ENCODE measurements around the gene TMEM238.

GRCh38 chr19:55368701-55369563, 15.2 kb downstream of the TMEM238 start:
- no peak for TF ChIP-seq POLR2A (IDR thresholded peaks at IDR 0.05)
- TF ChIP-seq, protein P1, sequence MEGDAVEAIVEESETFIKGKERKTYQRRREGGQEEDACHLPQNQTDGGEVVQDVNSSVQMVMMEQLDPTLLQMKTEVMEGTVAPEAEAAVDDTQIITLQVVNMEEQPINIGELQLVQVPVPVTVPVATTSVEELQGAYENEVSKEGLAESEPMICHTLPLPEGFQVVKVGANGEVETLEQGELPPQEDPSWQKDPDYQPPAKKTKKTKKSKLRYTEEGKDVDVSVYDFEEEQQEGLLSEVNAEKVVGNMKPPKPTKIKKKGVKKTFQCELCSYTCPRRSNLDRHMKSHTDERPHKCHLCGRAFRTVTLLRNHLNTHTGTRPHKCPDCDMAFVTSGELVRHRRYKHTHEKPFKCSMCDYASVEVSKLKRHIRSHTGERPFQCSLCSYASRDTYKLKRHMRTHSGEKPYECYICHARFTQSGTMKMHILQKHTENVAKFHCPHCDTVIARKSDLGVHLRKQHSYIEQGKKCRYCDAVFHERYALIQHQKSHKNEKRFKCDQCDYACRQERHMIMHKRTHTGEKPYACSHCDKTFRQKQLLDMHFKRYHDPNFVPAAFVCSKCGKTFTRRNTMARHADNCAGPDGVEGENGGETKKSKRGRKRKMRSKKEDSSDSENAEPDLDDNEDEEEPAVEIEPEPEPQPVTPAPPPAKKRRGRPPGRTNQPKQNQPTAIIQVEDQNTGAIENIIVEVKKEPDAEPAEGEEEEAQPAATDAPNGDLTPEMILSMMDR (IDR thresholded peaks at IDR 0.05), result no peak
- TF ChIP-seq POLR2AphosphoS5 (IDR thresholded peaks at IDR 0.05), result no peak

Measured in sigmoid colon (tissue), 4 donors.